GM19193 (cell line): ENCODE data around the gene NSD1.

Experiments
- POLR2A ChIP-seq: IDR thresholded peaks from 4 replicates; pipeline ENCODE4 v1.6.1; 2011; ENCODE audit not compliant: insufficient read depth, insufficient read length; ENCODE audit errors: extremely low read depth

NSD1 gene

GRCh38 chr5:177260961-177261360 is 127.4 kb downstream of the NSD1 start:
- TF ChIP-seq POLR2A, result no peak

- no peak for TF ChIP-seq POLR2A
Measured at GRCh38 chr5:177261510-177261909, 127.9 kb downstream of the NSD1 start.

GRCh38 chr5:177264178-177264577 is 130.6 kb downstream of the NSD1 start:
- TF ChIP-seq POLR2A, result no peak

- TF ChIP-seq POLR2A, result no peak
Measured at GRCh38 chr5:177265395-177265794, 131.8 kb downstream of the NSD1 start.

GRCh38 chr5:177269232-177269895 is 135.8 kb downstream of the NSD1 start:
- TF ChIP-seq POLR2A, result no peak

- TF ChIP-seq POLR2A, result no peak
Measured at GRCh38 chr5:177269976-177270375, 136.4 kb downstream of the NSD1 start.

- TF ChIP-seq POLR2A, result no peak
Measured at GRCh38 chr5:177270653-177271052, 137.1 kb downstream of the NSD1 start.

GRCh38 chr5:177271113-177271512 is 137.5 kb downstream of the NSD1 start:
- no peak for TF ChIP-seq POLR2A

- TF ChIP-seq POLR2A, result no peak
Measured at GRCh38 chr5:177275883-177276282, 142.3 kb downstream of the NSD1 start.

- no peak for TF ChIP-seq POLR2A
Measured at GRCh38 chr5:177276886-177277285, 143.3 kb downstream of the NSD1 start.

- TF ChIP-seq POLR2A, result no peak
Measured at GRCh38 chr5:177288191-177288590, 154.6 kb downstream of the NSD1 start.

- TF ChIP-seq POLR2A, result no peak
Measured at GRCh38 chr5:177290816-177291596, 157.4 kb downstream of the NSD1 start.

GRCh38 chr5:177291735-177292134 is 158.2 kb downstream of the NSD1 start:
- TF ChIP-seq POLR2A, result no peak

- no peak for TF ChIP-seq POLR2A
Measured at GRCh38 chr5:177293819-177294581, 160.4 kb downstream of the NSD1 start.

GRCh38 chr5:177294632-177295031 is 161.1 kb downstream of the NSD1 start:
- TF ChIP-seq POLR2A, result no peak

- TF ChIP-seq POLR2A, result no peak
Measured at GRCh38 chr5:177295924-177296323, 162.4 kb downstream of the NSD1 start.

GRCh38 chr5:177296581-177296980 is 163.0 kb downstream of the NSD1 start:
- no peak for TF ChIP-seq POLR2A

GRCh38 chr5:177297922-177298321 is 164.3 kb downstream of the NSD1 start:
- no peak for TF ChIP-seq POLR2A
